Muscle of leg (tissue), 11 donors: ENCODE measurements around the gene MAP7. TPM values are rescaled to one million over a fixed set of nuclear protein-coding genes. Genes with fewer than 3 reads are reported as not detected.

Source experiments
- DNase-seq: peaks from one replicate; pipeline ENCODE4 v3.0.0; 2013
- H3K27ac ChIP-seq: one replicate; pipeline ENCODE4 v1.5.1; 2013; ENCODE audit warnings: mild to moderate bottlenecking, low read length, control low read depth
- H3K27me3 ChIP-seq: one replicate; pipeline ENCODE4 v1.6.1; 2013; ENCODE audit warnings: low read length; ENCODE audit not compliant: control insufficient read depth, insufficient read depth
- H3K36me3 ChIP-seq: one replicate; pipeline ENCODE4 v1.6.1; 2013; ENCODE audit warnings: low read length; ENCODE audit not compliant: control insufficient read depth, insufficient read depth
- H3K4me1 ChIP-seq: one replicate; pipeline ENCODE4 v1.6.1; 2013; ENCODE audit warnings: low read length; ENCODE audit not compliant: control insufficient read depth, insufficient read depth
- H3K4me3 ChIP-seq: one replicate; pipeline ENCODE4 v1.5.1; 2013; ENCODE audit warnings: low read length, control low read depth
- H3K9me3 ChIP-seq: replicated peaks from 2 replicates; pipeline ENCODE4 v1.6.1; 2013; ENCODE audit warnings: low read depth, low read length; ENCODE audit not compliant: control insufficient read depth
- WGBS: methylation state at CpG from one replicate; pipeline ENCODE4 v1.1.5; 2013; ENCODE audit warnings: missing lambda C conversion rate; ENCODE audit not compliant: insufficient coverage; 5-methylcytosine and 5-hydroxymethylcytosine counted together
- polyA plus RNA-seq, 8 donors: library from polyadenylated mRNA; unstranded; fragments of 120-200 nt; gene quantifications; one replicate each; pipeline versions ENCODE4 v1.2.1 to v1.2.3, GENCODE V29; 2013; ENCODE audit warnings: inconsistent platforms in 1 of 8, low replicate concordance in 1 of 8; ENCODE audit not compliant: insufficient read length in 8 of 8, insufficient read depth in 1 of 8
- total RNA-seq: library from RNA; stranded (reverse); fragments of 120-200 nt; gene quantifications from one replicate; pipeline ENCODE4 v1.2.4, GENCODE V29; 2013

Gene MAP7
- total and polyA plus RNA-seq, 9 donors = 0.14 to 1.9 (median 0.48) TPM

DNA sequence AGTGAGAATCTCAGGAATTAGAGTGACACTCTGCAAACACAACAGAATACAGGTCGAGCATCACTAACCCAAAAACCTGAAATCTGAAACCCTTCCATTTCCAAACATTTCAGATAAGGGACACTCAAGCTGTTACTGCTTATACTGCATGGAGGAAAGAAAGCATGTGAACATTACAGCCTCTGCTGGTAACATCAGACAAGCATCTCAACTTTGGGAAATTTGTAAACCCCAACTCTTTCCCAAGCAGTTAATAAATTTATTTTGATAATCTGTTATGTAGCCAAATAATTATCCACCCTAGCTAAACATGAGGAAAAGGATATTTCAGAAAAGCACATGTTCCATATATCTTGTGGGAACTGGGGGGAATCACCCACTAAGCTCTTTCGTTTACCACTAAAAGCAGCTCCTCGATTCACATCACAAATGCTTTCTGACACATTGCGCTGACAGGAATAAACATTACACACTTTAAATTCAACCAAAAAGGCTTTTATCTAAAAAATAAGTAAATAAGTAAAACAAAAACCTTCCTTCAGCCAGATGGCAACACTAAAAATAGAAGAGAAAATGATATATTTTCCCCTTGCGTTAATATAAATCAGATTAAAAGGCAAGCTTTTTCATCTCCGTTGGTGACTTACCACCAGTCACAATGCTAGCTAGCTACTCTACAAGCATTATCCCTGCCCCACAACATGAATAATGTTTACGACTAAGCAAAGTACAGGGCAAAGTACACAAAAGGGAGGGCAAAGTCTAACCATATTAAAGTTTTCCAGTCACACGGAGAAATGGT lies 120.8 kb downstream of the MAP7 start:
- no peaks in the 10 kb centered on the region for H3K27me3 ChIP-seq
- H3K4me1 ChIP-seq = no peaks in the 10 kb centered on the region
- H3K27ac ChIP-seq = no peak overlapping the region
- no peaks in the 10 kb centered on the region for H3K36me3 ChIP-seq
- WGBS = no CpG with 5 or more reads among the region's 8 CpGs
- no peak overlapping the region for H3K4me3 ChIP-seq
- H3K9me3 ChIP-seq = no peaks in the 10 kb centered on the region
- no peak for DNase-seq

- Histone ChIP-seq H3K27me3 (no peaks in the 10 kb centered on the region), H3K36me3 (no peaks in the 10 kb centered on the region), H3K9me3 (no peaks in the 10 kb centered on the region), H3K4me3 (no peak overlapping the region), H3K4me1 (no peaks in the 10 kb centered on the region), H3K27ac (no peak overlapping the region)
- DNase-seq = no peak
Observed at GRCh38 chr6:136427378-136427717, 122.9 kb downstream of the MAP7 start.

DNA sequence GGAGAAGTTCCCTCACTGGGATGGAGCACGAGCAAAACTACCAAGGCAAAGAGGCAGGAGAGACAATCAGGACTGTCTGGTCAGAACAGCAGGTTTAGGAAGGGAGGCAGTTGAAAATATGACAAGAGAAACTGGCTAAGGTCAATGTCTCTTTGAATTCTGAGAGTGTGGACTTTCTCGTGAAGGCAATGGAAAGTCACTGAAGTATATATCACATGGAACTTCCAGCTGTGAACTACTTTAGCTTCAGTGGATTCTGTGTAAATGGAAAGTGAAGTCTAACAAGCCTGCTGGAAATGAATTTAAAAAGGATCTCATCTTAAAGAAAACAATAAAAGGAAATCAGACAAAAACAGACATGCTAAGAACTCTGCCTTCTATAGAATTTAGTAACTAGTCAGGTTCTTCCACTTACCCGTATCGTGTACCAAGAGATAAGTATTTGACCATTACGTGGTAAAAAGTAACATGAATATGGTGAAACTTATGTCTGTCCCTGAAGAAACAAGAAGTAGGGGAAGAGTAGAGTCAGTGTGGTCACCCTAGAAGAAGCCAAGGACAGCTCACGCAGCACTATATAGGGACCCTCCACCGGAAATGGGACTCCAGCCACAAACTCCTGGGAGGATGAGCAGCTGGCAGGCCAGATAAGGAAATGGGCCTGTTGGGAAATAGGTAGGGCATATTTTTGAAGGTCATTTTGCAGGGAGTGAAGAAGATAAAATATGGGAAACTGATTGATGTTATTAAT lies 123.4 kb downstream of the MAP7 start:
- Histone ChIP-seq H3K4me3 (no peak overlapping the region), H3K36me3 (no peaks in the 10 kb centered on the region), H3K27me3 (no peaks in the 10 kb centered on the region), H3K9me3 (no peaks in the 10 kb centered on the region), H3K4me1 (no peaks in the 10 kb centered on the region), H3K27ac (no peak overlapping the region)
- 79% methylated on average over 4 of the region's 7 CpGs for WGBS
- DNase-seq = no peak

- Histone ChIP-seq H3K4me3 (no peak overlapping the region), H3K9me3 (no peaks in the 10 kb centered on the region)
- WGBS = 83% methylated on average over 1 of the region's 4 CpGs
Observed at GRCh38 chr6:136425793-136426192, 124.4 kb downstream of the MAP7 start.

DNA sequence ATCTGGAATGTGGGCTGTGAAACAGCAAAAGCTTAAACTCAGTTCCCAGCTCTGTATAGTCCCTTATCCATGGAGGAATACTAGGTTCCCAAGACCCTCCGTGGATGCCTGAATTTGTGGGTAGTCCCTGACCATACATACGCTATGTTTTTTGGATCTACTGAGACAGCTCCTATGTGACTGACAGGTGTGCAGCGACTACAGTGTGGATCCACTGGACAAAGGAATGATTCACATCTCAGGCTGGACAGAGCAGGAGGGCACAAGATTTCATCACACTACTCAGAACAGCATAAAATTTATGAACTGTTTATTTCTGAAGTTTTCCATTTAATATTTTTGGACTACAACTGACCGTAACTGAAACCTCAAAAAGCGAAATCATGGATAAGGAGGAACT lies 125.3 kb downstream of the MAP7 start:
- no peak overlapping the region for H3K27ac ChIP-seq
- H3K4me3 ChIP-seq = no peak overlapping the region
- no peaks in the 10 kb centered on the region for H3K36me3 ChIP-seq
- WGBS = 80% methylated on average over 1 of the region's 5 CpGs
- DNase-seq = no peak
- no peaks in the 10 kb centered on the region for H3K4me1 ChIP-seq
- H3K27me3 ChIP-seq = no peaks in the 10 kb centered on the region
- no peaks in the 10 kb centered on the region for H3K9me3 ChIP-seq

More at GRCh38 chr6:136425793-136426192, 124.4 kb downstream of the MAP7 start:
- Histone ChIP-seq H3K27ac (no peak overlapping the region), H3K36me3 (no peaks in the 10 kb centered on the region), H3K4me1 (no peaks in the 10 kb centered on the region), H3K27me3 (no peaks in the 10 kb centered on the region)
- DNase-seq = no peak

- Histone ChIP-seq H3K27ac (no peak overlapping the region), H3K9me3 (no peaks in the 10 kb centered on the region), H3K4me3 (no peak overlapping the region), H3K27me3 (no peaks in the 10 kb centered on the region), H3K4me1 (no peaks in the 10 kb centered on the region), H3K36me3 (no peaks in the 10 kb centered on the region)
- DNase-seq = no peak
- 67% methylated on average over 2 of the region's 3 CpGs for WGBS
Observed at GRCh38 chr6:136424450-136424849, 125.8 kb downstream of the MAP7 start.

DNA sequence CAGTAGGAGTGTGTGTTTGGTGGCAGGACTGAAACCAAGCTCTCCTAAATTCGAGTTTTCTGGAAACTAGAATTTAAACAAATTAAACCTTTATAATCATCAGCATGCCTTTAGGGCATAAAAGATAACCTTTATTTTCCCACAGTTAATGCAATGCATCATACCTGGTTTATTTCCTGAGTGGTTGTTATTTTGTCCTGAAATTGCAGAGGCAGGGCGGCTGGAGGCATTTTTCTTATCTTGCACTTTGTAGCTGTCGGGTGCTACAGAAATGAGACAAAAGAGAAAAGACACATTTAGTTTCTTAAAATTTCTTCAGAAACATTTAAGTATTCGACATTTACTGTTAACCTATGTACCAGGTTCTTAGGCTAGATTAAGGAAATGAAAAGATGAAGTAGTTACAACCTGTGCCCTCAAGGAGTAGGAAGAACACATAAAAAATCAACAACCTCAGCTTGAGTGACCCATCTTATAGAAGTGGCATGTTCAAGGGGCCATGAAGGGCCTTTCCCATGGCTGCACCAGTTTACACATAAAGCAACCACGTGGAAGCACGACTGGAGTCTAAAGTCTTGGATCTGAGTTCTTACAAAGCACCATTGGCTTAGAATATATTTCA lies 128.6 kb downstream of the MAP7 start:
- H3K9me3 ChIP-seq = no peaks in the 10 kb centered on the region
- no CpG with 5 or more reads among the region's 6 CpGs for WGBS

GRCh38 chr6:136420853-136421252 lies 129.4 kb downstream of the MAP7 start:
- Histone ChIP-seq H3K9me3 (no peaks in the 10 kb centered on the region), H3K27ac (no peak overlapping the region), H3K36me3 (no peaks in the 10 kb centered on the region), H3K27me3 (no peaks in the 10 kb centered on the region), H3K4me1 (no peaks in the 10 kb centered on the region), H3K4me3 (no peak overlapping the region)
- WGBS = no CpG with 5 or more reads among the region's 3 CpGs
- DNase-seq = no peak

More for the DNA sequence above, 128.6 kb downstream of the MAP7 start:
- no peak for DNase-seq
- no peak overlapping the region for H3K27ac ChIP-seq
- H3K36me3 ChIP-seq = no peaks in the 10 kb centered on the region
- no peaks in the 10 kb centered on the region for H3K4me1 ChIP-seq
- no peaks in the 10 kb centered on the region for H3K27me3 ChIP-seq
- H3K4me3 ChIP-seq = no peak overlapping the region

DNA sequence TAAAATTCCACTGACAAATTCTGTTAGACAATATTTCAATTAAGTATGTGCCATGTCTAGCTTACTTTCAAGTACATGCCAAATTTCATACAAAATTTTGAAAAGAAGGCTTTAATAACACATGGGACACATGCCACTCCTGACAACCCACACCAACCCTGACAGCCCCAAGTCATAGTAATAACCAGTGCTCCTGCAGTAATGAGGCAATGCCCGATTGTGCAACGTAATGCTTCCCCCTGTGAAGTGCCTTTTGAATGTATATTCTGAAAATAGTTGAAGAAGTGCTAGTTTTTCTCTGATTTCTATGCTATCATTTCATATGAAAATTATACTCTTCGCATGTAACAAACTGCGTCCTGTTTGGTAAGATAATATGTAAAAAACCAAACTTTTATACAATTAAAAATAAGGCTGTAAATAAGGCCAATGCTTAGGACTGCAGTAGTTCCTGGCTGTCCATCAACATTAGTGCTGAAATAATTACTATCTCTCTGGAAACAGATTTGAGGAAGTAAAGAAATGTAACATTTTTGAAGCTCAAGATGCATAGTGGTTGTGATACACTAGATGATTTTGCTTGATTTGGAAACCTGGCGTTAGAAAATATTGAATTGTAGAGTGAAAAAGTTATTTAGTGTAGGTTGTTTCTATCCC lies 134.7 kb downstream of the MAP7 start:
- no peaks in the 10 kb centered on the region for H3K36me3 ChIP-seq
- H3K27ac ChIP-seq = no peak overlapping the region
- no CpG with 5 or more reads among the region's 5 CpGs for WGBS
- DNase-seq = peak; percentile 17
- H3K4me3 ChIP-seq = no peak overlapping the region
- H3K4me1 ChIP-seq = no peaks in the 10 kb centered on the region
- H3K9me3 ChIP-seq = no peaks in the 10 kb centered on the region
- H3K27me3 ChIP-seq = no peaks in the 10 kb centered on the region

DNA sequence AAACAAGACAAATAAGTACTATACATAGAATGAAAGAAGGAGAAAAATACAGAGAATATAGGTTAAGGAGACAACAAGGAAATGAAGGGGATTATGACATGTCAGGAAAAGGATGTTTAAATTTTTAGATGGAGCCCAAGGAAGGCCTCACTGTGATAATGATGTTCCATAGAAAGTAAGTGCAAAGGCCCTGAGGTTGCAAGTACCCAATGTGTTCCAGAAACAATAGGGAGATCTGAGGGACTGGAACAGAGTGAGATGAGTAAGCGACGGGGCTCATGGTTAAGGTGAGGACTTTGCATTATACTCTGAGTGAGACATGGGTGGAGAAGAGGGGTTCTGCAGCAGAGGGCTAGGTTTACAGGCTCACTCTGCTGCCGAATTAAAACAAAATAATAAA lies 137.8 kb downstream of the MAP7 start:
- 92% methylated on average over 2 of the region's 3 CpGs for WGBS
- no peaks in the 10 kb centered on the region for H3K36me3 ChIP-seq
- no peak for DNase-seq
- H3K9me3 ChIP-seq = no peaks in the 10 kb centered on the region
- no peaks in the 10 kb centered on the region for H3K4me1 ChIP-seq
- H3K27me3 ChIP-seq = no peaks in the 10 kb centered on the region
- H3K4me3 ChIP-seq = no peak overlapping the region
- no peak overlapping the region for H3K27ac ChIP-seq
